Karpas-422 (cell line): ENCODE data around the gene SEH1L. TPM values are rescaled to one million over a fixed set of nuclear protein-coding genes. Genes with fewer than 3 reads are reported as not detected.

ENCODE experiments used
- DNase-seq: peaks from one replicate; pipeline ENCODE4 v3.0.0-alpha.2; 2015
- H2AFZ ChIP-seq: fragments of 200-600 bp; sonication (generic); 2 replicates; pipeline ENCODE4 v1.6.1; 2014; ENCODE audit warnings: antibody characterized with exemption, low read length, mixed read lengths
- H3K27ac ChIP-seq: fragments of 200-600 bp; sonication (generic); 2 replicates; pipeline ENCODE4 v1.5.1; 2014; ENCODE audit warnings: mild to moderate bottlenecking, low read length, moderate library complexity
- H3K27me3 ChIP-seq: fragments of 200-600 bp; sonication (generic); 2 replicates; pipeline ENCODE4 v1.6.1; 2014; ENCODE audit warnings: low read length, mixed read lengths
- H3K36me3 ChIP-seq: fragments of 200-600 bp; sonication (generic); 2 replicates; pipeline ENCODE4 v1.6.1; 2014; ENCODE audit warnings: low read length, mixed read lengths; ENCODE audit not compliant: insufficient read depth
- H3K4me1 ChIP-seq: fragments of 200-600 bp; sonication (generic); 2 replicates; pipeline ENCODE4 v1.6.1; 2014; ENCODE audit warnings: mild to moderate bottlenecking, low read length, mixed read lengths
- H3K4me2 ChIP-seq: fragments of 200-600 bp; sonication (generic); 2 replicates; pipeline ENCODE4 v1.6.1; 2014; ENCODE audit warnings: low read length, low read depth, mild to moderate bottlenecking; ENCODE audit not compliant: poor library complexity, severe bottlenecking
- H3K4me3 ChIP-seq: fragments of 200-600 bp; sonication (generic); 2 replicates; pipeline ENCODE4 v1.5.1; 2014; ENCODE audit warnings: mild to moderate bottlenecking, antibody characterized with exemption, low read length, mixed read lengths
- H3K79me2 ChIP-seq: fragments of 200-600 bp; sonication (generic); 2 replicates; pipeline ENCODE4 v1.6.1; 2014; ENCODE audit warnings: mild to moderate bottlenecking, low read length, mixed read lengths
- H3K9ac ChIP-seq: fragments of 200-600 bp; sonication (generic); 2 replicates; pipeline ENCODE4 v1.6.0; 2014; ENCODE audit warnings: low read length
- H3K9me2 ChIP-seq: fragments of 200-600 bp; sonication (generic), shearing (Covaris generic); replicated peaks from 2 replicates; pipeline ENCODE4 v1.6.0; 2014; ENCODE audit warnings: mild to moderate bottlenecking, low read length, moderate library complexity; ENCODE audit not compliant: insufficient read depth
- H3K9me3 ChIP-seq: fragments of 300-700, 200-600 bp; sonication (generic); 2 replicates; pipeline ENCODE4 v1.6.1; 2014; ENCODE audit warnings: low read length, mixed read lengths
- H4K20me1 ChIP-seq: fragments of 200-600 bp; sonication (generic); 2 replicates; pipeline ENCODE4 v1.6.1; 2014; ENCODE audit warnings: mild to moderate bottlenecking, antibody characterized with exemption, low read length, low read depth; ENCODE audit not compliant: insufficient read depth
- total RNA-seq: library from RNA; depleted of rRNA; stranded (reverse); fragments of >200 nt; shearing (Covaris generic); gene quantifications from 2 replicates; pipeline ENCODE4 v1.2.3, GENCODE V29; 2014; ENCODE audit warnings: low replicate concordance

The SEH1L gene
- total RNA-seq, 1 experiment from 2014 or later, result 64.4 TPM

DNA sequence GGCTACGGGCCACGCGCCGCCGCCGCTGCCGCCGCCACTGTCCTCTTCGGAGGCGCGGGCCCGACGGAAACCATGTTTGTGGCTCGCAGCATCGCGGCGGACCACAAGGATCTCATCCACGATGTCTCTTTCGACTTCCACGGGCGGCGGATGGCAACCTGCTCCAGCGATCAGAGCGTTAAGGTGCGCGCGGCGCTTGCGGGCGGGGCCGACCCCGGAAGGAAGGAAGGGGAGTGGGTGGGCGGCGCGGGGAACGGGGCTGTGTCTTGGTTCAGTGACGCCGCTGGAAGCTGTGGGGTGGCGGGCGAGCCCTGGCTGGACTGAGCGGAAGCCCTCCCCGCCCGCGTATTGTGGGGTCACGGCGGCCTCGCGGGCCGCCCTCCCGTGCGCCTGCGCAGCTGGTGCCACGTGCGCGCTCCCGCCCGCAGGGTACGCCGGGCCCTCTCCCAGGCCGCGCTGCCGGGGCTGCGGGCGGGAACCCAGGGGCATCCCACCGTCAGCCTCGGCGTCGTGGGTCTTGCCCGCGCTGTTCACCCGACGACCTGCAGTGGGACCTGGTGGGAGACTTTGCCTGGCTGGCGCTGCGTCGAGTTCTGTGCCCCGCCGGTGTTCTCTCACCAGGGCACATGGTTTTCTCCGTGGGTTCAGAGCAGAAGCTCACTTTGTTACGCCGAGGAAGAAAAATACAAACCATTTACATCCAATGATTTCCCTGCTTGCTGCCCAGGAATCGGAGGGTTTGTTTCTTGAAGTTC, 416 bp downstream of the SEH1L start:
- Histone ChIP-seq H3K9ac (peak overlapping the region; percentile 95), H3K79me2 (peaks cover 48% of the 10 kb centered on the region), H2AFZ (peak overlapping the region; percentile 80; the same call in 1 of the 2 replicates), H3K36me3 (peaks cover 13% of the 10 kb centered on the region; the same call in 1 of the 2 replicates), H4K20me1 (no peaks in the 10 kb centered on the region), H3K9me3 (no peaks in the 10 kb centered on the region), H3K27me3 (no peaks in the 10 kb centered on the region), H3K4me2 (peak overlapping the region; percentile 89), H3K4me1 (peaks cover 30% of the 10 kb centered on the region), H3K9me2 (no peaks in the 10 kb centered on the region), H3K4me3 (peak overlapping the region; percentile 87), H3K27ac (peak overlapping the region; percentile 90)
- peak; percentile 96 for DNase-seq

DNA sequence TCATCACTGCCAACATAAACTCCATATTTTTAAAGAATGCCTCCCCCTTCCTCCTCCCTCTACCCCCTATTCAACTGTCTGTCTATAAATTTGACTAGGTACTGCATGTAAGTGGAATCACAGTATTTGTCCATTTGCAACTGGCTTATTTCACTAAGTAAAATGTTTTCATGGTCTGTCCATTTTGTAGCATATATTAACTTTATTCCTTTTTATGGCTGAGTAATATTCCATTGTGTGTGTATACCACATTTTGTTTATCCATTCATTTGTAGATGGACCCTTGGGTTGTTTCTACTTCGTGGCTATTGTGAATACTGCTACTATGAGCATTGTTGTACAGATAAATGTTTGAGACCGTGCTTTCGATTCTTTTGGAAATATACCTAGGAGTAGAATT, 10.7 kb downstream of the SEH1L start:
- Histone ChIP-seq H3K9me3 (no peaks in the 10 kb centered on the region), H3K79me2 (peaks cover 78% of the 10 kb centered on the region), H3K4me2 (no peak overlapping the region), H3K27ac (no peak overlapping the region), H3K27me3 (no peaks in the 10 kb centered on the region), H3K4me1 (no peaks in the 10 kb centered on the region), H3K4me3 (no peak overlapping the region), H3K36me3 (peaks cover 69% of the 10 kb centered on the region), H2AFZ (no peak overlapping the region), H3K9ac (no peak overlapping the region), H3K9me2 (no peaks in the 10 kb centered on the region), H4K20me1 (peaks cover 10% of the 10 kb centered on the region; the same call in 1 of the 2 replicates)
- no peak for DNase-seq

DNA sequence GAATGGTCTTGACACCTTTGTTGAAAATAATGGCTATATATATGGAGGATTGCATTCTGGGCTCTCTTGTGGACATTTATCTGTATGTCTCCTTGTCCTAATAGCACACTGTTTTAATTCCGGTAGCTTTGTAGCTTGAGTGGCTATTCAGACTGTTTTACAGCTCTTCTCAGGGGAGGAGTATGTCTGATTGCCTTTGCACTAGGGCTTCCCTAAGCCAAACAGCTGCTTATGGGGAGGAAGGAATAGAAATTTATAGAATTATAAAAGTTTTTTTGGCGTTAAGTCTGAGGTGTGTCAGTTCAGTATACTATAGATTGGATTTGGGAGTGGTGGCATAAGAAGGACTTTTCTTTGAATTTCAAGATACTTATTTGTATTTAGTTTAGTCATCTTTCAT, 12.6 kb downstream of the SEH1L start:
- Histone ChIP-seq H3K36me3 (peaks cover 60% of the 10 kb centered on the region), H3K9ac (no peak overlapping the region), H3K27ac (no peak overlapping the region), H3K79me2 (peaks cover 74% of the 10 kb centered on the region), H3K9me3 (no peaks in the 10 kb centered on the region), H3K4me2 (no peak overlapping the region), H3K9me2 (no peaks in the 10 kb centered on the region), H4K20me1 (peaks cover 10% of the 10 kb centered on the region; the same call in 1 of the 2 replicates), H3K4me3 (no peak overlapping the region), H3K4me1 (no peaks in the 10 kb centered on the region), H3K27me3 (no peaks in the 10 kb centered on the region), H2AFZ (no peak overlapping the region)
- no peak for DNase-seq

DNA sequence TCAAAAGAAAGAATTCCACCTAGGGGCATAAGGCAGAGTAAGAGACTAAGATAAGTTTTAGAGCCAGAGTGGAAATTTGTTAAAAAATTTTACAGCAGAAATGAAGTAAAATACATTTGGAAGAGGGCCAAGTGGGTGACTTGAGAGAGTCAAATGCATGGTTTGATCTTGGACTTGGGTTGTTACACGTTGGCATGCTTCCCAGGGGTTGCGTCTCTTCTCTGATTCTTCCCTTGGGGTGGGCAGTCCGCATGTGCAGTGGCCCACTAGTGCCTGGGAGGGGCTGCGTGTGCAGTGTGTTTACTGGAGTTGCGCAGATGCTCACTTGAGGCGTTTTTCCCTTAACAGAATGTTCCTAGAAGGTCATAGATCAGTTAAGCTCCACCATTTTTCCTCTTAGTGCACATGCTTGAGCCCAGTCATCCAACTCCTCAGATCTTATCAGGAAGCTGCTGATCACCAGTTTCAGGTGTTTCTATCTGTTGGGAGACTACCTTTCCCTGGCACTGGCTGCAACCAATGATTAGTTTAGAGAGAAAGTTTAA, 13.1 kb downstream of the SEH1L start:
- no peak overlapping the region for H2AFZ ChIP-seq
- no peak overlapping the region for H3K4me2 ChIP-seq
- H3K4me1 ChIP-seq, result no peaks in the 10 kb centered on the region
- H3K79me2 ChIP-seq, result peaks cover 76% of the 10 kb centered on the region
- no peak overlapping the region for H3K4me3 ChIP-seq
- no peak overlapping the region for H3K27ac ChIP-seq
- H3K9me2 ChIP-seq, result no peaks in the 10 kb centered on the region
- H4K20me1 ChIP-seq, result peaks cover 10% of the 10 kb centered on the region; the same call in 1 of the 2 replicates
- H3K36me3 ChIP-seq, result peaks cover 63% of the 10 kb centered on the region
- no peak for DNase-seq
- no peaks in the 10 kb centered on the region for H3K27me3 ChIP-seq
- no peak overlapping the region for H3K9ac ChIP-seq
- no peaks in the 10 kb centered on the region for H3K9me3 ChIP-seq

DNA sequence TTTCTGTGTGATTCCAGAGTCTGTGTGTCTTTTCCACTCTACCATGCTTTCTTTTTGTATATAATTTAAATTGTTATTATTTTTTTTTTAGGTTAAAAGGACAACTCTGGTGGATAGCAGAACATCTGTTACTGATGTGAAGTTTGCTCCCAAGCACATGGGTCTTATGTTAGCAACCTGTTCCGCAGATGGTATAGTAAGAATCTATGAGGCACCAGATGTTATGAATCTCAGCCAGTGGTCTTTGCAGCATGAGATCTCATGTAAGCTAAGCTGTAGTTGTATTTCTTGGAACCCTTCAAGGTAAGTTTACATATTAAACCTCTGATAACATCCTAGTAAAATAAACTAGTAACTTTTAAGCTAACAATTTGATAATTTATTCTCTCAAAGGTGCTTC, 15.3 kb downstream of the SEH1L start:
- DNase-seq, result no peak
- Histone ChIP-seq H3K4me1 (no peaks in the 10 kb centered on the region), H3K79me2 (peaks cover 86% of the 10 kb centered on the region), H3K4me3 (no peak overlapping the region), H3K9me2 (no peaks in the 10 kb centered on the region), H3K36me3 (peaks cover 69% of the 10 kb centered on the region), H4K20me1 (peaks cover 10% of the 10 kb centered on the region; the same call in 1 of the 2 replicates), H2AFZ (no peak overlapping the region), H3K9me3 (no peaks in the 10 kb centered on the region), H3K27me3 (no peaks in the 10 kb centered on the region), H3K9ac (no peak overlapping the region), H3K27ac (no peak overlapping the region), H3K4me2 (no peak overlapping the region)

DNA sequence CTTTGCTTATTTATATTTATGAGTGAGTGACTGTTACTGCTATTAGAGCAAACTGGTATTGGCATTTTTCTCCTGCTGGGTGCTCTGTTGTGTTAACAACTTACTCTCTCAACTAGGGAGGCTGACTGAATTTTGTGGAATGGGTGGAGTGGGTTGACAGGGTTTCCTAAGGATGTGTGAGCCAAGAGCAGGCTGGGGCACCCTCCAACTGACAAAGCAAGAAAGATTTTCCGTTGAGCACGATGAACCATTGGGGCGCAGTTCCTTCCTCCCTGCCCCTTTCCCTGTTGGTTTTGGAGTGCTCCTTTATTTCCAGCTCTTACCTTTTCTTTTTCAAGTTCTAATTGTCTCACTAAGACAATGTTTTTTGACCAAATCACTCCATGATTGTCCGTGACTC, 20.3 kb downstream of the SEH1L start:
- no peak overlapping the region for H3K27ac ChIP-seq
- no peaks in the 10 kb centered on the region for H3K9me2 ChIP-seq
- DNase-seq, result no peak

DNA sequence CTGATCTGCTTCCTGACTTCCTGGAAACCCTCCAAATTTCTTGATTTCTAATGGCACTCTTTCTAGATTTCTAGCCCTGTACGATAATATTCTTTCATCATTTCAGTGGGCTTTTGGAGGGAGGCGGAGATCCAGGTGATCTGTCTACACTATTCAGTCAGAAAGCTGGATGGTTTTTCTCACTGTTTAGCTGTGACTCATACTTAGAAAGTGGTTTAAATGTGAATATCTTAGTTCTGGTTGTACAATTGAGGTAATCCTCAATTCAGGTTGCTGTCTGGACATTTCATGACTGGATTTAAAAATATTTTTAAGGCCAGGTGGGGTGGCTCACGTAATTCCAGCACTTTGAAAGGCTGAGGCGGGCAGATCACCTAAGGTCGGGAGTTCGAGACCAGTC, 20.8 kb downstream of the SEH1L start:
- no peak overlapping the region for H3K9ac ChIP-seq
- no peak overlapping the region for H3K27ac ChIP-seq
- no peak overlapping the region for H2AFZ ChIP-seq
- no peak for DNase-seq
- H3K4me2 ChIP-seq, result no peak overlapping the region
- H4K20me1 ChIP-seq, result no peaks in the 10 kb centered on the region
- H3K4me1 ChIP-seq, result no peaks in the 10 kb centered on the region
- peaks cover 78% of the 10 kb centered on the region for H3K79me2 ChIP-seq
- no peaks in the 10 kb centered on the region for H3K9me3 ChIP-seq
- no peaks in the 10 kb centered on the region for H3K9me2 ChIP-seq
- no peaks in the 10 kb centered on the region for H3K27me3 ChIP-seq
- H3K4me3 ChIP-seq, result no peak overlapping the region
- H3K36me3 ChIP-seq, result peaks cover 56% of the 10 kb centered on the region

More for the DNA sequence above, 20.3 kb downstream of the SEH1L start:
- H4K20me1 ChIP-seq, result no peaks in the 10 kb centered on the region
- H3K4me1 ChIP-seq, result no peaks in the 10 kb centered on the region
- H3K9me3 ChIP-seq, result no peaks in the 10 kb centered on the region
- peaks cover 59% of the 10 kb centered on the region for H3K36me3 ChIP-seq
- H3K27me3 ChIP-seq, result no peaks in the 10 kb centered on the region
- H3K4me2 ChIP-seq, result no peak overlapping the region
- no peak overlapping the region for H3K9ac ChIP-seq
- H3K4me3 ChIP-seq, result no peak overlapping the region
- H3K79me2 ChIP-seq, result peaks cover 81% of the 10 kb centered on the region
- H2AFZ ChIP-seq, result no peak overlapping the region

DNA sequence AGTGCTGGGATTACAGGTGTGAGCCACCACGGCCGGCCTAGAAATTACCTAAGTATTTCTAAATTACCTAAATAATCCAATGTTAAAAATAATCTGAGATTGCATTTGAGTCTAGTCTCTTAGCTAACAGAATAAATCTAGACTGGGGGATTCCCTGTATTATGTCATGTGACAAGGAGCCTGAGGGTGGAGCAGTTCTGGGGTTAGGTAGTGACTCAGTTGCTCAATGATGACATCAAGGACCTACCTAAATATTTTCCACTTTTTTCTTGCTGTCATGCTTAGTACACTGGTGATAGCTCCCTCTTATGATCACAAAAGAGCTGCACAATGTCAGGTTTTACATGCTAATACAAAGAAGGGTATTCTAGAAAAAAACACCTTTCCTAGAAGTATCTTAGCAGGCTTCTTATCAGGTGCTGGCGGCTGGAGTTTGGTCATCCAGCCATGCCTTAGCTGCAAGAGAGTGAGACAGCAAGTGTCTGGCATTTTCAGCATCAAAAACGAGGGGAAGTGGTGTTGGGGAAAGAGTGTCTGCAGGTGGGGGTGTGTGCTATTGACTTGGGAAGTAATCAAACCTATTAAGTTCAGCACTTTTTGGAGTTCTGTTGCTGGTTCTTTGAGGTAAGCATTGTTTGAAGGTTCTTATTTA, 25.9 kb downstream of the SEH1L start:
- Histone ChIP-seq H4K20me1 (no peaks in the 10 kb centered on the region), H3K9me2 (no peaks in the 10 kb centered on the region), H3K27ac (no peak overlapping the region), H3K4me3 (no peak overlapping the region), H3K4me1 (no peaks in the 10 kb centered on the region), H3K27me3 (no peaks in the 10 kb centered on the region), H3K9me3 (no peaks in the 10 kb centered on the region), H3K79me2 (peaks cover 59% of the 10 kb centered on the region), H3K36me3 (peaks cover 44% of the 10 kb centered on the region), H3K9ac (no peak overlapping the region), H2AFZ (no peak overlapping the region), H3K4me2 (no peak overlapping the region)
- DNase-seq, result no peak
